HUES64 (cell line): Measurements from ENCODE around the gene HOXA11.

ENCODE experiments used
- H3K27ac ChIP-seq: 2 replicates; pipeline ENCODE4 v1.7.0; 2013; ENCODE audit warnings: low read depth, low read length, inconsistent platforms
- H3K27me3 ChIP-seq: 2 replicates; pipeline ENCODE4 v1.6.1; 2013; ENCODE audit warnings: mild to moderate bottlenecking, low read length; ENCODE audit not compliant: insufficient read depth
- H3K36me3 ChIP-seq: 2 replicates; pipeline ENCODE4 v1.6.1; 2013; ENCODE audit warnings: mild to moderate bottlenecking, low read length; ENCODE audit not compliant: insufficient read depth
- H3K4me1 ChIP-seq: 2 replicates; pipeline ENCODE4 v1.6.1; 2013; ENCODE audit warnings: mild to moderate bottlenecking, low read length, moderate library complexity; ENCODE audit not compliant: insufficient read depth
- H3K4me3 ChIP-seq: 2 replicates; pipeline ENCODE4 v1.5.1; 2013; ENCODE audit warnings: mild to moderate bottlenecking, low read length, moderate library complexity
- H3K9ac ChIP-seq: 2 replicates; pipeline ENCODE4 v1.6.1; 2013; ENCODE audit warnings: mild to moderate bottlenecking, low read depth, low read length
- H3K9me3 ChIP-seq: 2 replicates; pipeline ENCODE4 v1.6.1; 2013; ENCODE audit warnings: low read depth, low read length; ENCODE audit not compliant: insufficient read depth
- WGBS: fragments of 150-250, 120-280 bp; methylation state at CpG from one replicate; pipeline ENCODE4 v1.1.7; 2013; ENCODE audit warnings: missing lambda C conversion rate; 5-methylcytosine and 5-hydroxymethylcytosine counted together

Gene HOXA11

DNA sequence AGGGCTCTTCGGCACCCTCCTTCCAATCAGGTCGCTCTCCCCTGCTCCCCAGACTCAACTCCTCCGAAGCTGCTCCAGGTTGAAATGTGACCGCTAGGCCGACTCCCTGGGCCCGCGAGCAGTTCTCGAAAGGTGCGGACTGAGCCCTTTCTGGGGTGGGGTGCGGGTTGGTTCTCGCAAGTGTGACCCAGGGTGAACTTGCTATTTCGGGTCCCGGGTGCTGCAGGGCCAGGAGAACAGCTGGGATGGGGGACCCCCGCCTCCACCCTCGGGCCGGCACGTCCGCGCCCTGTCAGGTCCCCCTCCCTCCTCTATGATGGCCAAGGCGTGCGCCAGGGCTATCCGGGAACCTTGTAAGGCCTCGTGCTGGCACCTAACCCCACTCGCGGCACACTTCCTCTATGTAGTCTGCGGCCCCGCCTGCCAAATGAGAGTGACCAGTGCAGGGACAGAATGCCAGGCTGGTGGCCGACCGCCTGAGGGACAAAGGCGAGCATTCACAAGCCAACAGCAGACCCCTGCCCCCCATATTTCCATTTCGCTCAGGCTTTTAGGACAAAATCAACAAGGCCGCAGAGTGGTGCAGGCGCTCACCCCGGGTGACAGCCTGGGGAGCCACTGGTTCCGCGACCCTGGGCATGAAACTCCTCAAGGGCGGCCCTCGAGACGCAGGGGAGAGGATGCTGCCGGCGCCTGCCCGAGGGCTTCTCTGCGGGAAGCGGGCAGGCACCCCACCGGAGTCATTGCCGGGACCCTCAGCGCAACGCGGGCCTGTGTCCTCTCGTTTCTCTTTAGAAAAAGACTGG is 28.6 kb upstream of the HOXA11 start:
- WGBS, result 6% methylated on average over 50 of the region's 50 CpGs
- no peak overlapping the region for H3K9ac ChIP-seq

DNA sequence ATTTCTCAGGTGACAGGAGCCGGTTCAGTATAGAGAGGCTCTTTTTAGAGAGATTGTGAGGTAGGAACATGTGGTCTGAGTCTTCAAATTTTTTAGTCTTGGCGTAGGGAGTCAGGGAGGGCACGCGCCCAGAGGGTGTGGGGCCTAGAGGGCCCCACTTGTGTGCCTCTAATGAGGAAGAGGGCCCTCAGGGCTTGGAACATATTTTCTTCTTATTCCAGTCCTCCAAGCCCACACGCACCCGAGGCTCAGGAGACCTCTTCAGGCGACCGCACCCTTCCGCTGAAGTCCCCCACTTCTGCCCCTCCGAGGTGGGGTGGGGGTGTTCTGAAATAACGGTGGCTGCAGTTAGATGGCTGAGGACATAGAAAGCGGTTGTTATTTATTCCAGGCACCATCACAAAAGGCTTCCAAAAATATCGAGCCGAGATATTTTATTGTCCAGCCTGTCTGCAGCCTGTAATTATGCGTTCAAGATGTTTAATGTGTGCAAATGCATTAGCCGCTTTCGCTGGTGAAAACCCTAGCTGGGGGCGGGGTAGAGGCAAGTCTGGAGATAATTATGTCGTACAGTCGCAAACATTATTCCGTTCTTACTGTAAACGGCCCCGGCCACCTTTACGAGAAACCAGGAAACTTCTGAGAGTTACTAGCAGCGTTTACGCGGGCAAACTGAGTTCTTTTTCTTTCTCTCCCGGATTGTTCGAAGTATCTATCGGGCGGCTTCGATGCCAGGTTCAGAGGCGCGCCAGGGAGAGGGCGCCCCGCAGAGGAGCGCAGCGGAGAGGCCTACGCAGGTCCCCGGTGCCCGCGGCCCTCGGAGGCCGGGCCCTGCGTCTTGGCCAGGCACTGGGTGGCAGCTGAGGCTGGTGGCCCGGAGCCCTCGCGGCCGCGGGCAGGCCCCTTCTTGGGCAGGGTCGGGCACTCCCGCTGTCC is 27.7 kb upstream of the HOXA11 start:
- Histone ChIP-seq H3K4me3 (peak overlapping the region; percentile 16; the same call in 1 of the 2 replicates), H3K4me1 (peaks cover 11% of the 10 kb centered on the region), H3K27ac (no peak overlapping the region), H3K27me3 (peaks cover 99% of the 10 kb centered on the region), H3K9me3 (no peaks in the 10 kb centered on the region), H3K36me3 (no peaks in the 10 kb centered on the region), H3K9ac (no peak overlapping the region)
- WGBS, result 8% methylated on average over 52 of the region's 52 CpGs

More for the DNA sequence above, 28.6 kb upstream of the HOXA11 start:
- Histone ChIP-seq H3K4me1 (peaks cover 11% of the 10 kb centered on the region), H3K4me3 (peak overlapping the region; percentile 16; the same call in 1 of the 2 replicates), H3K27me3 (peaks cover 98% of the 10 kb centered on the region), H3K36me3 (no peaks in the 10 kb centered on the region), H3K27ac (no peak overlapping the region), H3K9me3 (no peaks in the 10 kb centered on the region)

DNA sequence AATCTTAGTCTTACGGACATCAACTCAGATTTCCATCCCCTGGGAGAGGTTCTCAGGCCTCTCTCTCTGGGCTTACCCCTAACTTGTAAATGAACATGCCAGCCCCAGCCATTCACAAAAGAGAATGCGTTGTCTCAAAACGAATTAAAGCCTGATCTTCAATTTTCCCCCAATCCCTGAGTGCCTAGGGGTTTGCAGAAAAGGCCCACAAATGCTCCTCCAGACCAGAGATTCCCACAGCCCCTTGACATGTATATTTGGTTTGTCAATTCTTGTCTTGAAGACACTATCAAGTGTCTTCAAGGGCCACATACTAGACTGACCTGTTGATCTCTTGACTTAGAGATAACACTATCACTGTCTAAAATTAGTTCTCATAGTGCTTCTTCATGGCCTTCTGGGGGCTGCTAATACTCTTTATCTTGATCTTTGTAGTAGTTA is 26.8 kb upstream of the HOXA11 start:
- Histone ChIP-seq H3K27me3 (peaks cover 100% of the 10 kb centered on the region), H3K27ac (no peak overlapping the region), H3K36me3 (no peaks in the 10 kb centered on the region), H3K9ac (no peak overlapping the region), H3K4me3 (no peak overlapping the region), H3K9me3 (no peaks in the 10 kb centered on the region), H3K4me1 (peaks cover 11% of the 10 kb centered on the region)
- 29% methylated on average over 3 of the region's 3 CpGs for WGBS

DNA sequence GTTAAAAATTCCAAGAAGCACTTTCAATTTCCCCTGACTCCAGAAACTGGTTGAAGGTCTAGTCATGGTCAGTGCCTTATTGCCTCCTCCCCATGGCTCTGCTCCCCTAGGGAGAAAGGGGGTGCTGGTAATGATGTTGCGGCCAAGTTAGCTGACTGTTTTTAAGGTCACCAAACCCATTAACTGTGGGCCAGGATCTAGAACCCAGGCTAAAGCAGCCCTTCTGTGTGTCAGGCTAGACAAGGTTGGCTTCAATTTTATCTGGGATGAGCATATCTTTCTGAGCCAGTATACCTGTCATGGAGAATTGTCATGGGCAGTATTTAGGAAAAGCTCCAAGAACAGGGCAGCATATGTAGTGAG is 26.0 kb upstream of the HOXA11 start:
- Histone ChIP-seq H3K36me3 (no peaks in the 10 kb centered on the region), H3K9ac (no peak overlapping the region), H3K27me3 (peaks cover 100% of the 10 kb centered on the region), H3K4me1 (peaks cover 11% of the 10 kb centered on the region), H3K27ac (no peak overlapping the region), H3K4me3 (no peak overlapping the region), H3K9me3 (no peaks in the 10 kb centered on the region)
- WGBS, result 93% methylated on average over 1 of the region's 1 CpG

DNA sequence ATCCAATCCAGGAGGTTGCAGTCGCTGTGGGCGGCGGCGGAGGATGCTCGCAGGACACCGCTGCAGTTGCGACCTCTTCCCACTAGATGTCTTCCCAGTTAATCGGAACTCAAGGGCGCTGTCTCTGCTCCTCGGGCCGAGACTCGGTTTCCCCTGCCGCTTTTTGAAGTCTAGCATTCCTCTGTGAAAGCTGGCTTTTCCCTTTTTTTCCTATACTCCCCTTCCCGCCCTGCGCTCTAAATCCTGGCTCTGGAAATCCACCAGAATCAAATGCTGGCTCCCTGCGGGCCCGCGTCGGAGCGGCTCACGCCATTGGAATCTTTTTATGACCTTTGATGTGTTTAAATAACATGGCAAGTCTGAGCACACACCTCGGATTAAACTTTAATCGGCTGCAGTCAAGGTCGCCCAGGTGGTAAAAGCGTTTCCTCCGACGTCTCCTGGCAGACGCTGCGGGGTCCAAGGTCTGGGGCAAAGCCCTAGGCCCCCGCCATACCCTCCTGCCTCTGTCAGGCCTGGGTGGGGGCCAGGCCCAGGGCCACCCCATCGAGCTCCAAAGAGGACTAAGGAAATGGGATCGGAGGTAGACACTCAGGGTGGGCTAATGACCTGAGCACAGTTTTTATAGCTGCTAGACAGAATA is 25.5 kb upstream of the HOXA11 start:
- Histone ChIP-seq H3K27ac (no peak overlapping the region), H3K4me3 (no peak overlapping the region), H3K27me3 (peaks cover 100% of the 10 kb centered on the region), H3K9ac (no peak overlapping the region), H3K36me3 (no peaks in the 10 kb centered on the region), H3K4me1 (peaks cover 11% of the 10 kb centered on the region), H3K9me3 (no peaks in the 10 kb centered on the region)
- WGBS, result 14% methylated on average over 32 of the region's 32 CpGs

DNA sequence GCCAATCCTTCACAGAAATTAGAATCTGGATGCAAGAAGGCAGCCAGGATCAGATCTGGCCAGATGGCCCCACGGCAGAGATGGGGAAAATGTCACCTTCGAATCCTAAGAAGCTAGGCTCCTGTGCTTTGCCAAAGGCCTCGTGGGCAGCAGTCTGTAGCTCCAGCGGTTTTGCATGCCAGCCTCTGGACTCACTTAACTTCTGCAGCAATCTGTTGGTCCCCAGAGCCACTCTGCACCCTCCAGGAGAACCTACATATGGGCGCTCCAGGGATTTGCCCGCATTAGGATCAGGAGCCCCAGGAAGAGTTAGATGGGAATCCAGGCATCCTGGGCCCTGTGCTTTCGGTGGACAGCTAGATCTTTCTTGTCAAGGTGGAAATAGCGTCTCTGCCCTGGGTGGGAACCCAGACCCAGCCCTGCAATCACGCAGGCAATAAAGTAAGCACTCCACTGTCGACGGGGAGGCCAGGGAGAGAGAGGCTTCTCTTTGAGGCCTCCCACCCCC is 25.0 kb upstream of the HOXA11 start:
- 44% methylated on average over 11 of the region's 11 CpGs for WGBS
- Histone ChIP-seq H3K36me3 (no peaks in the 10 kb centered on the region), H3K27me3 (peaks cover 100% of the 10 kb centered on the region), H3K9me3 (no peaks in the 10 kb centered on the region), H3K4me3 (no peak overlapping the region), H3K9ac (no peak overlapping the region), H3K4me1 (peaks cover 8% of the 10 kb centered on the region), H3K27ac (no peak overlapping the region)

DNA sequence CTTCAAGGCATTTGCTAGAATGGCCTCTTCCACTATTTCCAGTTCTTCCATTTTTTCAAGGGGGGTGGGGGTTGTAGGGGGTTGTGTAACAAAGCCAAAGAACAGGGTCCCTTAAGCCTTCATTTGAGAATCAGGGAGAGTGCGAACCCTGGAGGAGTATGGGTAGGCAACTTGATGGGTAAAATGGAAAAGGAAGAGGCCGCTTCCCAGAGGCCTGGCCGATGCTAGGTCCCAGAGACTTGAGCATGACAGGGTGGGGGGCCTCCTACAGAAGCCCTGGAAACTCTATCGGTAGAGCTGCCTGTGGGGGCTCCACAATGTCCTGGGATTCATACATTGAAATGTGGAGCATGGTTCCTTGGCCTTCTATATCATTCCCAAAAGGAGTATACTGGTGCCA is 24.0 kb upstream of the HOXA11 start:
- no peak overlapping the region for H3K9ac ChIP-seq
- peaks cover 100% of the 10 kb centered on the region for H3K27me3 ChIP-seq
- H3K9me3 ChIP-seq, result no peaks in the 10 kb centered on the region
- 67% methylated on average over 4 of the region's 4 CpGs for whole genome bisulfite sequencing
- H3K4me3 ChIP-seq, result no peak overlapping the region
- no peaks in the 10 kb centered on the region for H3K36me3 ChIP-seq
- no peak overlapping the region for H3K27ac ChIP-seq
- H3K4me1 ChIP-seq, result no peaks in the 10 kb centered on the region; the same call in none of the 2 replicates

DNA sequence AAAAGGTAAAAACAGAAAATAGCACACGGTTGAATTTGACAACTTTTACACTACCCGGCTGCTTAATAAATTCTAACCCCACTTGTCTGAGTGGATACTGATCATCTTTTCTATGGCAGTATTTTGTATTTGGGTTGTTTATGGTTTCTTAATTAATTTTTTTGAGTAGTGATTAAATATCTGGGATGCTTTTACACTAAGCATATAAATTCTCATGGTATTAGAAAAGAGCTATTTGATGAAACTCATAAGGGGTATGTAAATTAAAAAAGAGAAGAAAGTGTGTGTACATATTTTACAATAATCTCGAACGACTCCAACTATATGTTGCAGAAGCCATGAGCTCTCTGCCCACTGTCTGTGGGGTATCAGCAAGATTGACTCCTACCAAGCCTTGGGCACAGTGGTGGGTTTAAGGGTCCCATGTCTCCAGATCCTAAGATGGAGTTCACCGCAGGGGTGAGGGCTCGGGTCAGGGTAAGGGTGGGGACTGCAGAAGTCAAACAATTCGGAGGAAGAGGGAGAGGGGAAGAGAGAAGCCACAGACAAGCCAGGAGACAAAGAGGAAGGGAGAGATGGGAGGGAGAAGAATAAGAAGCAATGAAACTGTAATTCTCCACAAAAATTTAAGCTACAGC is 22.4 kb upstream of the HOXA11 start:
- H3K27ac ChIP-seq, result no peak overlapping the region
- no peaks in the 10 kb centered on the region for H3K36me3 ChIP-seq
- WGBS, result 23% methylated on average over 7 of the region's 7 CpGs
- H3K4me3 ChIP-seq, result no peak overlapping the region
- H3K4me1 ChIP-seq, result no peaks in the 10 kb centered on the region
- no peak overlapping the region for H3K9ac ChIP-seq
- H3K9me3 ChIP-seq, result no peaks in the 10 kb centered on the region
- H3K27me3 ChIP-seq, result peaks cover 100% of the 10 kb centered on the region

DNA sequence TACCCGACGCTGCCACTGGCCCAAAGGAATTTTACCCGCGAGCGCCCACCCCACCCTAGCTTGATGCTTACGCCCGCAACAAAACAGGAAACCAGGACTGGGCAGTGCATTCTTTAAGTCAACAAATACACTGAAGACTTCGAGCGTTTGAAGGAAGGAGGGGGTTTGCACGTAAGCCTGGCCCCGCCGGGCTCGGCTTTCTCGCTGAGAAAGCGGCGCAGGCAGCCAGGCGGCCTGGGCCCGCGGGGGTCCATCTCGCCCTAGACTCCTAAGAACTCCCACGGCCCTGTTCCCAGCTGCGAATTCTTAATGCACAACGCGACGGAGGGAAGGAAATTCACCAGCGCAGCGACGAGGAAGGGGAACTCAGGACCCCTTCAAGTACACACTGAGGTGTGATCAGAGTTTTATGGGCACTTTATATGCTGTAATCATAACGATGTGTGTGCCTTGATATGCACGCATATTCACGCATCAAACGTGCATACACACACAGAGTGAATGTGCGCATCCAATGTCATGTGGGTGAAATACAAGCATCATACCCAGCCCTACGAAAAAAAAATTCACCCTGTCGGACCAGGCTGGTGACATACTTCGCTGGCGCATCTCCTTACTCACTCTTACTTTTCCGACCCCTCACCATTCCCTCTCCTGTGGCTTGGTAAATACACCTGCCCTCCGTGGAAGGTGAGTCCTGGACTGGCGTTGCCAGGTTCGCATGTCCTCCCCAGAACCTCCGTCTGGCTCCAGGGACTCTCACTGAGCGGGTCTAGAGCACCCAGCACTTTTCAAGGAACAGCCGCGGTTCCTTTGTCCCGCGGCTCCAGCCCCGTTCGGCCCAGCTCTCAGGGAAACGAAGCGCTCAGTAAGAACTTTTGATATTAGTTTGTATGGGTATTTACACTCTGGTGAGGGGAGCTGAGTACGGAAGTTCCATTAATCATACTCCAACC is 20.6 kb upstream of the HOXA11 start:
- WGBS, result 3% methylated on average over 52 of the region's 52 CpGs
- H3K27ac ChIP-seq, result no peak overlapping the region
- H3K27me3 ChIP-seq, result peaks cover 100% of the 10 kb centered on the region
- no peak overlapping the region for H3K9ac ChIP-seq
- H3K36me3 ChIP-seq, result no peaks in the 10 kb centered on the region
- H3K4me1 ChIP-seq, result no peaks in the 10 kb centered on the region
- no peaks in the 10 kb centered on the region for H3K9me3 ChIP-seq
- H3K4me3 ChIP-seq, result no peak overlapping the region

DNA sequence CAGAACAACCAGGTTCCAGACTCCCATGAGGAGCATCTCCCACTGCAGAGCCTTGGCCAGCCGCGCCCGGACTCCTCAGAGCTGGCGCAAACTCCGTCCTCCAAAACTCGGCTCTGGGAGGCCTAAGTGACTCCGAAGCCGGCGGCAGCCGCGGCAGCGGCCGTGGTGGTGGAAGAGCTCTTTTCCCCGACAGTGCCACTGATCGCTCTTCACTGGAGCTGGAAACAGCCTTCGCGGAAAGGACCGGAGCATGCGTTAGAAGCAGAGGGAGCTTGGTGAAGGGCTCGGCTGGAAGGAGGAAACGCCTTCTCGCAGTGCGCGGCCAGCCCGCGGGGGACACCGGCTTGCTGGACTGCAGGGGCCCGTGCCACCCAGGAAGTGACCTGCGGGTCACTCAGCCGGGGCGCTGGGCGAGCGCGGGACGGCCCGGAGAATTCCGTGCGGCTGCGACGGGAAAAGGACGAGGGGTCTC is 19.9 kb upstream of the HOXA11 start:
- Histone ChIP-seq H3K4me3 (no peak overlapping the region), H3K9me3 (no peaks in the 10 kb centered on the region), H3K9ac (no peak overlapping the region), H3K36me3 (no peaks in the 10 kb centered on the region), H3K27ac (no peak overlapping the region), H3K4me1 (no peaks in the 10 kb centered on the region), H3K27me3 (peaks cover 100% of the 10 kb centered on the region)
- WGBS, result 2% methylated on average over 41 of the region's 41 CpGs
